Stimulated activated CD8-positive, alpha-beta memory T cell treated with anti-CD3 and anti-CD28 coated beads, Interleukin-12 subunit alpha, Interleukin-12 subunit beta, amount 100 ng/mL, for 1 hour (primary cell): ENCODE results near the gene KRT75.

ENCODE experiments used
- DNase-seq: peaks from one replicate; pipeline ENCODE4 v3.0.0-alpha.2; 2020; ENCODE audit warnings: low read depth

KRT75 gene

DNA sequence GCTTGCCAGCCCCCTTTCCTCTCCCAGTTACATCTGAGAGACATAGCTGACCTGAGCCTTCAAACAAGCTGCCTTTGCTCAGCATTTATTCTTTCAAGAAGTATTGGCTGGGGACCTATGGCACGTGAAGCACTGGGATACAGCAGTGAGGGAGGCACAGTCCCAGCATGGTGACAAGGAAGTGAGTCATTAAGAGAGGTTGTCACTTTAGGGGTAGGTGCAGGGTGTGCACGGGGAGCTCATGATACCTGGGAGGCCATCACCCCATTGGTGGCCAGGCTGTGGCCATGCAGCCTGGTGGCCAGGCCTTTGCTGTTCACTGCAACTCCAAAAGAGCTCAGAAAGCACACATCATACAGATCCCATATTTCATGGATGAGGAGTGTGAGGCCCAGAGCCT is 5.7 kb upstream of the KRT75 start:
- DNase-seq: no peak

DNA sequence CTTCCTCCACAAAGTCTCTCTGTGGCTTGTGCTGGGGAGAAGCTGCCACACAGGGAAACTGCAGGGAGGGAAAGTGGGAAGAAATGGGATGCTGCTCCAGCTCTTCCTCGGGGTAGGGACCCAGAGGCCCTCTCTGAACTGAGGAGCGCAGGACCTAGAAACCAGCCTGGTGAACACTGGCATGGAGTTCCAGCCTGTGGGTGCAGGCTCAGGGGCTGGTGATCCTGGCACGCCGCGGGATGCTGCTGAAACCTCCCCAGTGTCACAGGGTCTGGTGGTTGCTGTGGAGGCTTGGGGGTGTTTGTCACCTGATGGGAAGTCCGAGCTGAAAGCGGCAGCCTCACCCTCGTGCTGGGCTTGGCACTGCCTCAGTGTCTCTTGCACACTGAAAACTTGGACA is 5.2 kb upstream of the KRT75 start:
- no peak for DNase-seq

DNA sequence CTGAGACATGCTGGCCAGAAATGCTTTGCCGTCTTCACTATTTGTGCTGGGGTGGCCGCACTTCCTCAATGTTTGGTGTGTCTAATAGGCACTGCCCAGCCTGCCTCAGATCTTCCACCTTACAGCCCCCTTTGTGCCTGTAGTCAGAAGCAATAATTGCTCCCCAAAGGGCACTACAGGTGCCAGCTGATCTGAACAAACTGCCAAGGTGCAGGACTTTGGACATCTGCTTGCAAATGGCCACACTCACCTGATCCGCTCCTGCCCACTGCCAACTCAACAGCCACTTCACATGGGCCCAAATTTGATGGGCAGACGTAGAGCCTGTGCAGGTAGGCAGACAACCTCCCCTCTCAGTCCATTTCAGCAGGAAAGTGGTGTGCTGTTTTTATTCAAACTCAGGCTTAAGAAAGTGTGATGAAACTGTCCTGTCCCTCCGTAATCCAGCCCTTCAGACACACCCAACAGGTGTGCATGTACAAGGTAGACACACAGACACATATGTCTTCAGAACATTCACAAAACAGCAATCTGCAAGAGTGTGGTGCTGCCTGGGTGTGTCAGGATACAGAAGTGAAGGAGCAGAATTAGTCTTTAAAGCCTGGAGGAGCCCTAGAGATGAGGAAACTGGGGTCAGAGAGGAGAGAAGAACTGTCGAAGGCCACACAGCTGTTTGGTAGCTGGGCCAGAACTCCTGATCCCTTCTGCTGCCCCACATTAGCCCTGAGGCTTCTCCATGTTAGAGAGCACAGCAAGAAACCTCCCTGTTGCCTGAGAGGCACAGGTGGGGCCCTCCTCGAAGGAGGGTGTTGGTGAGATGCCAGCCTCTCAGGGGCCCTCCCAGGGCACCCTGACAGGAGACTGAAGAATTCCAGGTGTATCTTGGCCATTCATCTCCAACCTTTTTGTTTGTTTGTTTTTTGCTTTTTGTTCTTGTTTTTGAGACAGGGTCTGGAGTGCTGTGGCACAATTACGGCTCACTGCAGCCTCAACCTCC is 4.4 kb upstream of the KRT75 start:
- DNase-seq: no peak

DNA sequence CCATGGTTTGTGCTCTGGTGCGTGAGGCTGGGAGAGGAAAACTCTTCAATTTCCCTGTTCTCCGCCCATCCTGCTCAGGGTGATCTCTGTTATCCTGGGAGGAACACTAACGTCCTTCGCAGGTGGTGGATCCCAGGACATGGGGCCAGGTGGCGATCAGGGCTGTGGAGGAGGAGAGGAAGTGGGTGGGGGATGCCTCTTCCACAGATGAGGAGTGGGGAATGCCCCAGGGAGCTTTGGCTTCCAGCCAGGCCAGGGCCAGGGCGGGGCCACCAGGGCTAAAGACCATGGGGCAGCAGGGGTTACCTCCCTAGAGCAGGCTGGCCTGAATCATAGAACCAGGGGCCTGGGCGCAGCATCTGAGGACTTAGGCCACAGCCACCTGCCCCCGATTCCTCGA is 3.3 kb upstream of the KRT75 start:
- no peak for DNase-seq

DNA sequence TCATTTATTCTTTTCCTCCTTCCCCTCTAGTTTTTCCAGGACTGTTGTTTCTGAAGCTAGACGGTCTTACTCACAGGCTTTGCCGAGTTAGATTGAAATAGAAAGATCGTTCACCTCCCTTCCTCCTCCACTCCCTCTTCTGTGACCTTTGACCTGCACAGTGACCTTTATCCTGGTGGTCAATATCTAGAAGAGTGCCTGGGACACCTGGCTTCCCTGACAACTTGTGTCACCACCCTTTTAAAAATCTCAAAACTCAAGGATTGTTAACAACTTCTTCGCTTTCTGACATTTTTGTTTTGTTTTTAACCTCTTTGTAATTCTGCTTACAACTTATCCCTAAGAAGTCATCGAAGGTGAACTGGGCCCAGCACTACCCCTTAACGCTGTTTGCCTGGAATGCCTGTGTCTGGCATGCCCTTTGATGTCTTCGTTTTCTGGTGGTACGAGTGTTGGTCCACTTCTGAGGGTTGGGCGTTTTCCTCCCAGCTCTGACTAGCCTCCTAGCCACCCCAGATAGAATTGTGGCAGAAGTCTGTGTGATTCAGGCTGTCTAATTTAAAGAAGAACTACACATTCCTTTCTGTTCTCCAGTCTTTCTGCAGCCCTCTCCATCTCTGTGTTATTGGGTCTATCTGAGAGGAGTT is 2.8 kb upstream of the KRT75 start:
- DNase-seq: no peak

DNA sequence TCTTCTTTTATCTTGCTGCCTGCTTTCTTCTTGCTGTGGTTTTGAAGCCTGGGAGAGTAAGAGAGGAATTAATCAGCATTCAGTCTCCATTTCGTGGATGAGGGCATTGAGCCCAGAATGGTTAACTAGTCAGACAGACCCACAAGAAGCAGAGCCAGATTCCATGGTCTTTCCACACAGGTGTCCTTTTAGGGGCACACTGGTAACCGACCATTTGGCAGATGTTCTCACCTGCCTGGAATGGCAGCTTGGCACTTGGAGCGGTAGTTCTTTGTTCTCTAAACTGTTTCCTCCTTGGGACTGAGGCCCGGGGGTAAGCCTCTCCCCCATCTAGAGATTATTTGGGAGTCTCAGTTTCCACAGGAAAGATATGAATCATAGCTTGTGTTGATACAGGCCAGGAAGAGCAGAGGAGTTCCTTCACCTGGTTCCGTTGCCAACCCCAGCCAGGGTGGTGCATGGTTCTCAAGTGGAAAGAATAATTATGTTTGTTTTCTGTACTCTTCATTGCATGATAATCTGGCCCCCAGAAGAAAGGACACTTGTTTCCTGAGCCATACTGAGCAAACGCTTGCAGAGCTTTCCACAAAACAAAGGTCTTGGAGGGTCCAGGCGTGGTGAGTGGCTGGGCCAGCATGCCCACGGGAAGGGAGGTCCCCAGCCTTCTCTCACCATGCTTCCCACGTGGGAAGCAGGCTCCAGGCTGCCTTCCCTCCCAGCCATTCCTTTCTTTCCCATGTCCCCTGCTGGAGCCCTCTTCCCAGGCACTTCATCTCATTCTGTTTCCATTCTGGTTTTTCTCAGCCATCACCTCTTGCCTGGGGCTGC is 2.0 kb upstream of the KRT75 start:
- DNase-seq: no peak

DNA sequence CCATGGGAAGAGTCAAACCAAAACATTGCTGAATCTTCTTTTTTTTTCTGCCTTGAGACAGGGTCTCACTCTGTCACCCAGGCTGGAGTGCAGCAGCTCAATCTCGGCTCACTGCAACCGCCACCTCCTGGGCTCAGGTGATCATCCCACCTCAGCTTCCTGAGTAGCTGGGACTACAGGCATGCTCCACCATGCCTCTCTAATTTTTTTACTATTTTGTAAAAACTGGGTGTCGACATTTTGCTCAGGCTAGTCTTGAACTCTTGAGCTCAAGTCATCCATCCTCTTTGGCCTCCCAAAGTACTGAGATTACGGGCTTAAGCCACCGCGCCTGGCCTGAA is 1.5 kb upstream of the KRT75 start:
- DNase-seq: no peak

DNA sequence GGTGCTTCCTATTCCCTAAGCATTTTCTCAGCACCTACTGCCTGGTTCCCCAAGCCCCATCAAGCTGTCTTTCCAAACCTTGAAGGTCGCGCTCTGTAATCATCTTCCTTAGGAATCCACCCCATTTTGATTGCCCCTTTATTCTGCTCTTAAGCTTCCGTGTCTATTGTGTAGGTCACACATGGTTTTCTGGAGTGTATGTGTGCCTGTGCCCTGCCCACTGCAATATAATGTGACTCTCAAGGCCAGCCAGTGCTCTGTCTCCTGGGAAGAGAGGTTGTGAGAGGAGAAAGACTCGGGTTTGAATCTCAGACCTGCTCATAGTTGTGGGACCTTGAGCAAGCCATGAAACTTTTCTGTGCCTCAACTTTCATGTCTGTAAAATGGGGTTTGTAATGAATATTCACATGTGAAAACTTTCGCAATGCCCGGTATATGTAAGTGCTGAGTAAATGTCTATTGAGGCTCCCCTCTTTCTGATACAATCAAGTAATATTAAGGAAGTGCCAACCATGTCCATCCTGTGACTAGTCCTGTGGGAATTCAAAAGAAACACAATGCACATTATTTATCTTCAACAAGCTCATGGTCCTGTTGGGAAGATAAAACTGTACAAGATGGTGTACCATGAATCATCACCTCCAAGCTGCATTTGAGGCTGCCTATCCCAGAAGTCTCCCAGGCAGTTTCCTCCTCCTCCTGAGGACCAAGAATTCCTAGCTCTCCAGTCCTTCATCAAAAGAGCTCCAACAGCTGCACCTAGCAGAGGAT is 774 bp upstream of the KRT75 start:
- no peak for DNase-seq

DNA sequence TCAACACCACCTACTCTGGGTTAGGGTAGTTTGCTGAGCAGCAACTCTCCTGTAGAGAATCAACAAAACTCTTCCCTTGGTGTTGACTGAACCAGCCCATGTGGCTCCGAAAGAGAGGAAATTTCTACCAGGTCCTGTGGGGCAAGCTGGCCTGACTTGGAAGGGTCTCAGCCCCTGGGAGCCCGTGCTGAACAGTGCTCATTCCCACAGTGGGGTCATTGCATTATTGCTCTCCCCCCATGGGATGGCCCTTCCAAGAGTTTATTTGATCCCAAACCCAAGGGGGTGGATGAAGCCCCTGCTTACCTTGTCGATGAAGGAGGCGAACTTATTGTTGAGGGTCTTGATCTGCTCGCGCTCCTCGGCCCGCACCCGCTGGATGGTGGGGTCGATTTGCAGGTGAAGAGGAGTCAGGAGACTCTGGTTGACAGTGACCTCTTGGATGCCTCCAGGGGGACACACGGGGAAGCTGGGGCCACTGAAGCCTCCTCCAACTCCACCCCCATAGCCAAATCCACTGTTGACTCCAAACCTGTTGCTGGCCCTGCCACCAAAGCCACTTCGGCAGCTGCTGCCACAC is 580 bp downstream of the KRT75 start:
- DNase-seq: no peak

DNA sequence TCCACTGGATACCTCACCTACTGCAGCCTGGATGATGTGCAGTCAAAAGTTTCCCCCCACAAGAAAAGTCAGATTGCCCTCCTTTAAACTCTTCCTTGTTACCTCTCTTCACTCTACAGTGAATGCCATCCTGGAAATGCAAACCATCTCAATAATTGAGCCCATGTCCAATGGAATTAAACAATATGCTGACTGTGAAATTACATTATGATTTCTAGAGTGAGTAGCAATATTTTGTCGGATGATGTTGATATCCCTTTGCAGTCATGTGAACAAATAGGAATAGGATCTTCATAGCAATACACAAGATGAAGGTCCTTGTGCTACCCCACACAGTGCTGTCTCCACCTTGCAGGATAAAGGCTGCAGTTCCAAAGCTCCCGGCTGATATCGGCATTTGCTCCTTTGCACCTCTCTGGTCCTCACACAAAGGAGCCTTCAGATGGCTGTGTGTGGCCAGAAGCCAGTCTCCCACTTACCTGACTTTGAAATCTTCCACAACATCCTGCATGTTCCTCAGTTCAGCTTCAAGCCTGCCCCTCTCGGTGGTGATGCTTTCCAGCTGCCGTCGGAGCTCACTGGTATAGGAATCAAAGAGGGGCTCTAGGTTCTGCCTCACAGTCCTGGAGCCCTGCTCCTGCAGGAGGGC is 1.5 kb downstream of the KRT75 start:
- DNase-seq: no peak

DNA sequence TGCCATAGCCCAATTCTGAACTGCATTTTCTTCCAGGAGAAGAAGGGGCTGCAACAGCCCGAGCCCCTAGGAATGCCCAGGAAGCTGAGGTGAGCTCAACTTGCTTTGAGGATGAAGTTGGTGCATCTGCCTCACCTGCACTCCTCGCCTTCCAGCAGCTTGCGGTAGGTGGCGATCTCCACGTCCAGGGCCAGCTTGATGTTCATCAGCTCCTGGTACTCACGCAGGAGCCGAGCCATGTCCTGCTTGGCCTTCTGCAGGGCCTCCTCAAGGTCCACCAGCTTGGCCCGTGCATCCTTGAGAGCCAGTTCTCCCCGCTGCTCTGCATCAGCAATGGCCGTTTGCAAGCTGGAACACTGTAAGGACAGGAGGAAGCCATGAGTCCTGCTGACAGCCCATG is 6.0 kb downstream of the KRT75 start:
- DNase-seq: no peak

DNA sequence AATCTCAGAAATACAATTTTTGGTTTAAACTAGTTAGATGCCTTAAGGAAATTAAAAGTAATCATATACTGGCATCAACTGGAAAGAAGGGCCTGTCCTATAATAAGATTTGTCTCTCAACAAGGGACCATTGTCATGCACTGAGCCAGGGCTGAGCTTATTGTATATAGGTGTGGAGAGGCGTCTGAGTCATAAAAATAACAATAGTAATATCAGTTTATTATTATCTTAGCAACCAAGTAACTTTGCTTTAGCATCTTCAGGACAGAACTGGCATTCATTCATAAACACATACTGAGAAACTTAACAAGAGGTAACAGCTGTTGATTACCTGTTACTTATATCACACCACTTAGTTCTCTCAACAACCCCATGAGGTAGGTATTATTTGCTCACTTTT is 7.1 kb downstream of the KRT75 start:
- no peak for DNase-seq

DNA sequence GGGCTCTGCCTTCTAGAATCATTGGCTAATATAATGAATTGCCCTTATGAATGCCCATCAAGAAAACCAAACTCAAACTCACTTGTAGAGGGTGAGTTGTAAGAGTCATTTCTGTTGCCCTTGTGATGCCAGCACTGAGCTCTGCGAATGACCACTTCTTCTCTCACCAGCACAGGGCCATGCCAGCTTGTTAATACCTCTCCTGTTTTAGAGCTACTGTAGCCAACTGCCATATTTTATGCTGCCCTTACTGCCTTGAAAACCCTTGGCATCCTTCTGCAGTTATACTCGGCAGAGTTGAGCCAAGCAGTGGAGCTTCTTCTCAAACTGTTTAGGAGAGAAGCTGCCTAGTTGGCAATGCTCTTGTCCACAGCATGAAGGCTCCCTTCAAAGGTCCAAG is 8.1 kb downstream of the KRT75 start:
- no peak for DNase-seq

DNA sequence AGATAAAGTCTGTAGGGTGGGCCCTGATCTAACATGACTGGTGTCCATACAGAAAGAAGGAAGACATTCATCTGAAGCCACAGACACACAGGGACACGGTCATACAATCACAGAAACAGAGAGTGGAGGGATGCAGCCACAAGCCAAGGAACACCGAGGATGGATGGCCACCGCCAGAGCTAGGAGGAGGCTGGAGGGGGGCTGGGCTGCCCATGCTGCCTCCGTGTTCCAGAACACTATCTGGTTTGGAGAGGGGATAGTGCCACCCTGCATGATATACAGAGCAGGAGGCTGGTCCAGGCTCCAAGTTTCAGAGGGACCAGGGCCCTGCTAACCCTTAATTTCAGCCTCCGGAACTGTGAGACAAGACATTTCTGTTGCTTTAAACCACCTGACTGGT is 8.7 kb downstream of the KRT75 start:
- DNase-seq: no peak

DNA sequence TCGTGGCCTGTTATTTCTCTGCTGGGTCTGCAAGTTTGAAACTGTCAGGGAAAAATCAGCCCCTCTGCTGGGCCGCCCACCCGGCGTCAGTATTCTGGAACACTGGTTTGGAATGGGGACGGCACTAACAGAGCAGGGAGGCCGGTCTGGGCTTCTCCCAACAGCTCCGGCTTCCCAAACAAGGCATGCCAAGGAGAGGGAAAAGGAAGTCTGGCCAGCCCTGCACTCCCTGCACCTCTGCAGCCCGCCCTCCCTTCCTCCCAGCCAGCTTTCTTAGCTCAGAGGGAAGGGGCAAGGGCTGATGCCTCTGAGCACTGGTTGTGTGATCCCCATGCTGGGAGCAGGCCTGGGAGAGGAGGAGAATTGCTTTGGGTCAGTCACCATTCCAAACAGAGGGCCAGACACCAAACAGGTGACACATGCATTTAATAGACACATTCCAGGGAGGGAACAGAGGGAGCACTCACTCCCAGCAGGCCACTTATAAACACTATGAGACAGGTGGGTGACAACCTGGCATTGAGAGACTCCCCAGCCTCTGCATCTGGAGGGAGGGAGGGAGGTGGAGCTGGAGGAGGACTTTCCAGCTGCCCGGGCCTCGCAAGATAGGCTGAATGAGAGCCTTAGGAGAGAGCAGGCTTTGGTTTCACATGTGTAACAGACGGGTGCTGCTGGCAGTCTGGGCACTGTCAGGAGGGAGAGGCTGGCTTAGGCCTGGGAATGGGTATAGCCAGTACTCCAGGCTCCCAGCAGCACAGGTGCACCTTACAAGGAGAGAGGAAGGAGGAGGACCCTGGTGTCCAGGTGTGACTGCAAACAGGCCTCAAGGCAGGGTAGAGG is 10.3 kb downstream of the KRT75 start:
- no peak for DNase-seq

DNA sequence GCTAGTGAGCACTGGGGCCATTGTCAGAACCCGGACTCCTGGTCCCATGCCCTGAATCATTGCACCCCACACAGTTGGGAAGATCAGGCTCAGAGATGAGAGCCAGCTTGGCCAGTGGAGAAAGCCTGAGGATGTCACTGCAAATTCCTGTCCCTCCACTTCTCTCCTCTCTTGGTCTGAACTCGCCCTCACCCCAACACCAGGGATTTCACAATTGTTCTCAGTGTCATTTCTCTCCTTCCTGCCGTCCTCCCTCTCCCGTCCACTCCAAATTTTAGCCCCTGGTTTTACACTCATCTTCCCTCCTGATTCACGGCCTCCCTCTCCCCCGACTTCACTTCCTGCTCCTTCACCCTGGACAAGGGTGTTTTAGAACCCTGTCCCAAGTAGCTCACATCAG is 11.1 kb downstream of the KRT75 start:
- DNase-seq: no peak

DNA sequence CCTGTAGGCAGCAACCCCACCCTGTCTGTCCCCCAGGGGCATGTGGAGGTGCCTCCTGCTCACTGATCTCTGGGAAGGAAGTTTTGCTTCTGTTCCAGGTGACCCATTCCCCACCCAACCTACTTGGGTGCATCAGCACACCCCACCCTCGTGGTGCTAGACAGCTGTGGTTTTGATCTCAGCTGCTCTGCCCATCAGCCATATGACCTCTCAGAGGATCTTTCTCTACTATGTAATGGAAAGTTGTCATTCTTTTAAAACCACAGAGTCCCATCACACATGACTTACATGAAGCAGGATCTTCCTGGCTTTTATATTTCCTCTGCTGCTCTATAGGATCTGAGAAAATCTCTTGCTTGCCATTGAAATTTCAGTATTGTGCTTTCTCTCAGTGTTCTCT is 14.5 kb downstream of the KRT75 start:
- DNase-seq: no peak

DNA sequence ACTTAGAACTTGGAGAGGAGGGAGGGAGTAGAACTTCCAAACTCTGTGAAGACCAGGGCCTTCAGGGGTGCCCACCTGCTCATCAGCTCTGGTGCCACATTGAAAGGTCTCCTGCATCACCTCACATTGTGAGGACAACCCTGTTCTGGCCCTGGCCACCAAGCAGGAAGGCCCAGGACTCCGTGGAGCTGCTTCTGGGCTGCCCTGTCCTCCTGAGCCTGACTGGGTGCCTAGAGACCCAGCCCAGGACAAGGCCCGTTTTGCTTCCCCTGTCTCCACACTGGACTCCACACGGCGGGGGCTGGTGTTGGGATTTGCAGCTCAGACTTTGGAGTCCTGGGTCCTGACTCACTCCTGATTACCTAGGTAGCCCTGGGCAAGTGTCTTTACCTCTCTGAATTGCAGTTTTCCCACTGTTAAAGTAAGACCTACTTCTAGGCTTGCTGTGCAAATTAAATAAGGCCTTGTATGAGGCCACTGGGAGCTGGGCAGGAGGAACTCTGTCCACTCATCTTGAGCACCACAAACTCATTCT is 15.5 kb downstream of the KRT75 start:
- no peak for DNase-seq

DNA sequence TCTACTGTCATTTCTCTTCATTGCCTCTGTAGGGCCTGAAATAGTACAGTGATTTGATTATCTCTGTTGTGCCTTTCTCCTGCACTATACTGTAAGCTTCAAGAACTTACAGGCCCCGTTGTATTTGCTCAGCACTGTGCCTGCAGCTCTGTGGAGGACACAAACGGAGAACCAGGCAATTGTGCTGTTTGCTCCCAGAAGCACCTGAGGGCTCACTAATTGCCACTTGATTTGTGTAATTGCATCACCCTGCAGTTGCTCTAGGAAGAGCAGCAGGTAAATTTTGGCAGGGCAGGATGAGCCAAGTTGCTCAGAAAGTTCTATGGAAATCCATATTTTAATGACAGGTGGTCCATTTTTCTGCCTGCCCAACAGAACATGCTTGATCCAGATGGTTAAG is 16.4 kb downstream of the KRT75 start:
- DNase-seq: no peak

DNA sequence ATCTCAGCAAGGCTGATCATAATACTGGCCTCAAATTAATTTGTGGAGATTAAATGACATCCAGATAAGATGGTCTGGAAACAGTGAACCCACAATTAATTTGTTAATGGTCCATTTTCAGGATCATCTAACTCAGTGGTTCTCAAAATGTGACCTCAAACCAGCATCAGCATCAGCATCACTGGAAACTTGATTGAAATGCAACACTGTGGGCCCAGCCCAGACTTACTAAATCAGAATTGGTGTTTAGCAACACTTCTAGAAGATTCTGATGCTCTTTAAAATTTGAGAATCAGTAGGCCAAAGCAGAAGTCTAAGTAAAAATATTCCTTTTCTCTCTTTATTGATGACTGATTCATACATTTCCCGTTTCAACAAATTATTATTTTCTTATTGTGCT is 17.4 kb downstream of the KRT75 start:
- no peak for DNase-seq
